ENCODE data around the gene OXA1L. TPM values are rescaled to one million over a fixed set of nuclear protein-coding genes. Genes with fewer than 3 reads are reported as not detected.

Gene OXA1L
- total RNA-seq, 1 donor, result 55.0 TPM

- DNase-seq (ENCODE audit: insufficient read length, low spot score, missing footprints), result no peak
- H3K36me3 ChIP-seq (ENCODE audit: insufficient read depth, low read length), result no peaks in the 10 kb centered on the region
- peaks cover 10% of the 10 kb centered on the region for H3K27me3 ChIP-seq (ENCODE audit: insufficient read depth, low read length)
- H2AFZ ChIP-seq (ENCODE audit: low read length), result no peak overlapping the region
- H3K9me3 ChIP-seq (ENCODE audit: low read depth, low read length), result no peaks in the 10 kb centered on the region
- TF ChIP-seq CTCF (IDR thresholded peaks at IDR 0.05; ENCODE audit: extremely low read depth, low read depth, low read length), result no peak
- no peak overlapping the region for H3K27ac ChIP-seq (ENCODE audit: low read depth, low read length)
- H4K20me1 ChIP-seq (ENCODE audit: insufficient read depth, low read length), result no peaks in the 10 kb centered on the region
- H3K4me3 ChIP-seq (ENCODE audit: insufficient read depth, low read length), result no peak overlapping the region
- no peaks in the 10 kb centered on the region for H3K79me2 ChIP-seq (ENCODE audit: insufficient read depth, low read length)
- no peak overlapping the region for H3K4me2 ChIP-seq (ENCODE audit: insufficient read depth, low read length)
- peaks cover 5% of the 10 kb centered on the region for H3K4me1 ChIP-seq (ENCODE audit: insufficient read depth, low read length)
Measured at GRCh38 chr14:22813145-22813544, 46.7 kb downstream of the OXA1L start.

DNA sequence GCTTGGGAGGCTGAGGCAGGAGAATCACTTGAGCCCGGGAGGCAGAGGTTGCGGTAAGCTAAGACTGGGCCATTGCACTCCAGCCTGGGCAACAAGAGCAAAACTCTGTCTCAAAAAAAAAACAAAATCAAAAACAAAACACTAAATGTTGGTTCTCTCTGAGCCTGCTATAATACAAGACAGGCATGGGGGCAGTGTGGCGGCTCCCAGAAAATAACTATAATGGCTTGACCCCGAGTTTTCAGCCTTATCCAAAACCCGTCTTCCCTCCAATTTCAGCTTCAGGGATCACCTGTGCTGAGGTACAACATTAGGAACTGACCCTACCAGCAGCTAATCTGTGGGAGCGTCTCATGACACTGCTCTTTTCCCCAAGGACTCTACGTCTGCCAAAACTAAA is 47.9 kb downstream of the OXA1L start:
- no peak for DNase-seq (ENCODE audit: insufficient read length, low spot score, missing footprints)
- H3K4me2 ChIP-seq (ENCODE audit: insufficient read depth, low read length), result no peak overlapping the region
- peaks cover 13% of the 10 kb centered on the region for H3K4me1 ChIP-seq (ENCODE audit: insufficient read depth, low read length)
- peaks cover 10% of the 10 kb centered on the region for H3K27me3 ChIP-seq (ENCODE audit: insufficient read depth, low read length)
- no peak overlapping the region for H2AFZ ChIP-seq (ENCODE audit: low read length)
- no peaks in the 10 kb centered on the region for H4K20me1 ChIP-seq (ENCODE audit: insufficient read depth, low read length)
- no peak overlapping the region for H3K27ac ChIP-seq (ENCODE audit: low read depth, low read length)
- no peaks in the 10 kb centered on the region for H3K9me3 ChIP-seq (ENCODE audit: low read depth, low read length)
- no peaks in the 10 kb centered on the region for H3K79me2 ChIP-seq (ENCODE audit: insufficient read depth, low read length)
- H3K4me3 ChIP-seq (ENCODE audit: insufficient read depth, low read length), result no peak overlapping the region
- TF ChIP-seq CTCF (IDR thresholded peaks at IDR 0.05; ENCODE audit: extremely low read depth, low read depth, low read length), result no peak
- H3K36me3 ChIP-seq (ENCODE audit: insufficient read depth, low read length), result no peaks in the 10 kb centered on the region

DNA sequence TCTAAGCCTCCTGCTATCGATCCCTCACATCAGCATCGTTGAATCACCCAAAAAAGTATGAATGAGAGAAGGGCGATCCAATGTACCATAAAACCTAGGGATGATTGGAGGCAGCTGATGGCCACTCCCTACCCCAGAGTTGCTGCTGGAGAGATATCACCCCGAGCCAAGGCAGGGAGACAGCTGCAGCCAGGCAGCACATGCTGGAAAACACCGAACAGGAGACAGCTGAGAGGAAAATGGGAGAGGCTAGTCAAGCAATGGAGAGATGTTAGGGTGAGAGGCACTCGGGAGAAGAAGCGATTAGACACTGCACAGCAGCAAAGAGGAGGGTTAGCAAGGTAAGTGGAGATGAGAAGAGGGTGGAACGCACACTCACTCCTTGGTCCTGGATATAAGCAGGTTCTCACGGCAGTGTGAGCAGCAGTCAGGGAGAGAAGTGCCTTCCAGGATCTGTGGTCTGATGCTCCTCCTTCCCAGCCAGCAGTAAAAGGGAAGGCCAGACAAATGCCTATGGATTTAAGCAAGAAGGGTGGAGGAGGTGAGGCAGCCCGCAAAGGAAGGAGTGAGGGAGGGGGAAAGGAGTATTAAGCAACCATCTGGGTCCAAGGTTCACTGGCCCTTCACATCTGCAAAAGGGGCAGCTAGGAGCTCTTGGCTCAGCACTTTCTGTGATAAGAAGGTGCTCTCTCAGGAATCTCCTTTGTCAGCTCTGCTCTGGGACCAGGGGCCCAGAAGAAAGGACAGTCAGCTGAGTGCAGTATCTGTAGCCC is 48.6 kb downstream of the OXA1L start, which contains the start of gene SLC7A7:
Gene SLC7A7, minus strand, starts transcription at position 495 of the 773 bp plus-strand sequence. CDS start 2,037 bp downstream, outside the sequence.
- H4K20me1 ChIP-seq (ENCODE audit: insufficient read depth, low read length), result no peaks in the 10 kb centered on the region
- TF ChIP-seq CTCF (IDR thresholded peaks at IDR 0.05; ENCODE audit: extremely low read depth, low read depth, low read length), result no peak
- H3K4me3 ChIP-seq (ENCODE audit: insufficient read depth, low read length), result no peak within 1 kb of the TSS
- no peak within 1 kb of the TSS for H3K4me2 ChIP-seq (ENCODE audit: insufficient read depth, low read length)
- no peak for DNase-seq (ENCODE audit: insufficient read length, low spot score, missing footprints)
- H3K36me3 ChIP-seq (ENCODE audit: insufficient read depth, low read length), result no peaks in the 10 kb centered on the region
- H3K27me3 ChIP-seq (ENCODE audit: insufficient read depth, low read length), result peaks cover 10% of the 10 kb centered on the region
- peaks cover 19% of the 10 kb centered on the region for H3K4me1 ChIP-seq (ENCODE audit: insufficient read depth, low read length)
- H3K79me2 ChIP-seq (ENCODE audit: insufficient read depth, low read length), result no peaks in the 10 kb centered on the region
- H3K27ac ChIP-seq (ENCODE audit: low read depth, low read length), result no peak within 1 kb of the TSS
- H3K9me3 ChIP-seq (ENCODE audit: low read depth, low read length), result no peaks in the 10 kb centered on the region
- peak within 1 kb of the TSS; percentile 35 for H2AFZ ChIP-seq (ENCODE audit: low read length)

DNA sequence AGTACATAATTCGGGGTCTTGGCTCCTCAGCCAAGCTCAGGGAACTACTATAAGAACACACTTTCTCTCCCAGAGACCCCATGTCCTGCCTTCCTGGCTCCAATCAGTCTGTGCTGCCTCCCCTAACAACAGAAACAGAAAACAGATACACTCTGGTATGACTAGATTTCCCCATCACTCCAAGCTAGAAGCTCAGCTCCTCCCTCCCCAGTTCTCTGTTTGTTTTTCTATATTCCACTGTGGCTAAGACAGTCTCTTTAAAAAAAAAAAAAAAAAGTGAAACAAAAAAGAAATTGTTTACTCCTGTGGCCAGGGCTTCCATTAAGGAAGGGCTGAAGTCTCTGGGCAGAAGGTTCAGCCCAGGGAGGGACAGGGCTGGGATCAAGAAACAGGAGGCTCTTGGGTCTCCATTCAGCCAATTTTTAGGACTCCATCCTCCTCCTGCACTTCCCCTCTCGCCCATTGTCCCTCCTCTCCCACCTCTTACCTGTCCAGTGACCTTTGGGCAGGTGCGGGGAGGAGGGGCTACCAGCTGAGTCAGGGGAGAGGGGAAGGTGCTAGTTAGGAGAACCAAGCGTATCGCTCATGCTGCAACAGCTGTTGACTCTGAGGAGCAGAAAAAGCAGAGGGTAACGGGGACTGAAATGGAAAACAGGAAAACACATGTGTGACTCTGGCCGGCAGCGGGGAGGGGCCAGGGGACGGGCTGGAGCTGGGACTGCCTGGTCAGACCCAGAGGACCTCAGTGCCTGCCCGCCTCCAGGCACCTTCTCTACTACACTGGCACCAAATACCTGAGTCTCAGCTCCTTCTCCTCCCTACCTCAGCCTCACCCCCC is 52.9 kb downstream of the OXA1L start:
- H3K27me3 ChIP-seq (ENCODE audit: insufficient read depth, low read length), result peaks cover 10% of the 10 kb centered on the region
- H3K79me2 ChIP-seq (ENCODE audit: insufficient read depth, low read length), result no peaks in the 10 kb centered on the region
- H3K4me2 ChIP-seq (ENCODE audit: insufficient read depth, low read length), result peak overlapping the region; percentile 57
- DNase-seq (ENCODE audit: insufficient read length, low spot score, missing footprints), result peak; percentile 91
- no peak for TF ChIP-seq CTCF (IDR thresholded peaks at IDR 0.05; ENCODE audit: extremely low read depth, low read depth, low read length)
- H2AFZ ChIP-seq (ENCODE audit: low read length), result peak overlapping the region; percentile 77
- H3K27ac ChIP-seq (ENCODE audit: low read depth, low read length), result peak overlapping the region; percentile 73
- H3K4me3 ChIP-seq (ENCODE audit: insufficient read depth, low read length), result peak overlapping the region; percentile 47
- no peaks in the 10 kb centered on the region for H4K20me1 ChIP-seq (ENCODE audit: insufficient read depth, low read length)
- no peaks in the 10 kb centered on the region for H3K9me3 ChIP-seq (ENCODE audit: low read depth, low read length)
- peaks cover 30% of the 10 kb centered on the region for H3K4me1 ChIP-seq (ENCODE audit: insufficient read depth, low read length)
- H3K36me3 ChIP-seq (ENCODE audit: insufficient read depth, low read length), result no peaks in the 10 kb centered on the region
